ENCODE measurements around the gene BTC. TPM values are rescaled to one million over a fixed set of nuclear protein-coding genes. Genes with fewer than 3 reads are reported as not detected.
A peak's percentile ranks its signal among the peaks of the same experiment; 100 is the strongest.

BTC gene
- total RNA-seq, 1 experiment from 2014 or later: 12.8 TPM

DNA sequence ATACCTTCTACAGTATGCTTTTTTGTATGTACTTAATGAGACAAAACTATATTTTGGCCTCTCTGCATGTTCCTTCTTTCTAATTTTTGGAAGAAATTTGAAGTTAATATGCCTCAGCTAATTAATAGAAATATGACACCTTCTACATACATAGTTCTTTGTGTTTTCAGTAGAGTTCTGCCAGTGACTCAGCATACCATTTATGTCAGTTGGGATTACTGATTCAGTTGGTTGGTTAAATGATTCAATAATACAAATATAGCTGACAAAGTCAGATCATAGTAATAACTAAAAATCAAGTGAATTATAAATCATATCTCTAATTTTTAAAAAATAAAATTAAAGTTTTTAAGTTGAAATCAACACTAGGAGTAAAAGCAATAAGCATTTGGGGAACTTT is 16.8 kb downstream of the BTC start:
- peak overlapping the region; percentile 14; the same call in 1 of the 2 replicates for H3K4me2 ChIP-seq (ENCODE audit: low read length)
- POLR2A ChIA-PET (ENCODE audit: unreplicated experiment): no interaction called here
- intact Hi-C loops (cut with micrococcal nuclease): no loop called here
- TF ChIP-seq EZH2phosphoT487 (IDR thresholded peaks at IDR 0.05; ENCODE audit: borderline replicate concordance, low read length): no peak
- TF ChIP-seq, protein P1, sequence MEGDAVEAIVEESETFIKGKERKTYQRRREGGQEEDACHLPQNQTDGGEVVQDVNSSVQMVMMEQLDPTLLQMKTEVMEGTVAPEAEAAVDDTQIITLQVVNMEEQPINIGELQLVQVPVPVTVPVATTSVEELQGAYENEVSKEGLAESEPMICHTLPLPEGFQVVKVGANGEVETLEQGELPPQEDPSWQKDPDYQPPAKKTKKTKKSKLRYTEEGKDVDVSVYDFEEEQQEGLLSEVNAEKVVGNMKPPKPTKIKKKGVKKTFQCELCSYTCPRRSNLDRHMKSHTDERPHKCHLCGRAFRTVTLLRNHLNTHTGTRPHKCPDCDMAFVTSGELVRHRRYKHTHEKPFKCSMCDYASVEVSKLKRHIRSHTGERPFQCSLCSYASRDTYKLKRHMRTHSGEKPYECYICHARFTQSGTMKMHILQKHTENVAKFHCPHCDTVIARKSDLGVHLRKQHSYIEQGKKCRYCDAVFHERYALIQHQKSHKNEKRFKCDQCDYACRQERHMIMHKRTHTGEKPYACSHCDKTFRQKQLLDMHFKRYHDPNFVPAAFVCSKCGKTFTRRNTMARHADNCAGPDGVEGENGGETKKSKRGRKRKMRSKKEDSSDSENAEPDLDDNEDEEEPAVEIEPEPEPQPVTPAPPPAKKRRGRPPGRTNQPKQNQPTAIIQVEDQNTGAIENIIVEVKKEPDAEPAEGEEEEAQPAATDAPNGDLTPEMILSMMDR (conservative IDR thresholded peaks at IDR 0.05; ENCODE audit: low read depth, low read length): no peak
- TF ChIP-seq EZH2 (IDR thresholded peaks at IDR 0.05; ENCODE audit: low read length, unreplicated experiment): no peak
- no peak overlapping the region for H3K9ac ChIP-seq (ENCODE audit: low read length)
- H3K4me1 ChIP-seq (ENCODE audit: insufficient read depth, low read length): peaks cover 13% of the 10 kb centered on the region
- ATAC-seq: no peak
- peak; percentile 33 for DNase-seq
- H3K79me2 ChIP-seq (ENCODE audit: low read length): no peaks in the 10 kb centered on the region
- H3K36me3 ChIP-seq (ENCODE audit: low read depth, low read length): no peaks in the 10 kb centered on the region
- no peak overlapping the region for H3K27ac ChIP-seq (ENCODE audit: low read length)
- no peaks in the 10 kb centered on the region for H3K9me2 ChIP-seq (replicated peaks; ENCODE audit: low read length)
- H2AFZ ChIP-seq (ENCODE audit: low read length): no peak overlapping the region
- no peaks in the 10 kb centered on the region for H3F3A ChIP-seq (ENCODE audit: low read length, unreplicated experiment)
- H3K4me3 ChIP-seq (ENCODE audit: low read length): no peak overlapping the region
- no peaks in the 10 kb centered on the region for H3K9me3 ChIP-seq (ENCODE audit: low read length)
- no peaks in the 10 kb centered on the region for H4K20me1 ChIP-seq (ENCODE audit: low read length)
- CTCF ChIA-PET: no interaction called here
- no TSS peak for BruUV-seq (replicated peaks)
- no peaks in the 10 kb centered on the region for H3K27me3 ChIP-seq (ENCODE audit: low read length)

DNA sequence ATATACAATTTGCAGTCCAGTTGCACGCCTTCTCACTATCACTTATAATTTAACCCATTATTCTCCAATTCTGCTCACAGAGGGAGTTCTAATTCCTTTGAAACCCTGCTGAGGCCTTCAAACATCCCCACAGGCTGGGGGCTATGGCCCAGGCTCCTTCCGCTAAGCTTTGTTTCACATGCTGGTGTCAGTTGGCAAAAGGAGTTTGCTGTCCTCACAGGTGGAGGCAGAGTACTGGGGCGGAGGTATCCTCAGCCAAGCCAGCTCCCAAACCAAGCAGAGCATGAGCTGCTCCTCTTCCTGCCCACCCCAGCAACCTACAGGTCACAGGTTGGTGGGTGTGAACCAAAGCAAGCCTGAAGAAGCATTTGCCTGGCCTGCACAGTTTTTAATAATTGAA is 21.5 kb downstream of the BTC start:
- no peaks in the 10 kb centered on the region for H3K79me2 ChIP-seq (ENCODE audit: low read length)
- H3K4me1 ChIP-seq (ENCODE audit: insufficient read depth, low read length): peaks cover 32% of the 10 kb centered on the region
- intact Hi-C loops (cut with micrococcal nuclease): no loop called here
- H3F3A ChIP-seq (ENCODE audit: low read length, unreplicated experiment): peaks cover 10% of the 10 kb centered on the region
- no peaks in the 10 kb centered on the region for H3K27me3 ChIP-seq (ENCODE audit: low read length)
- H3K9me2 ChIP-seq (replicated peaks; ENCODE audit: low read length): no peaks in the 10 kb centered on the region
- H4K20me1 ChIP-seq (ENCODE audit: low read length): no peaks in the 10 kb centered on the region
- DNase-seq: no peak
- H3K36me3 ChIP-seq (ENCODE audit: low read depth, low read length): no peaks in the 10 kb centered on the region
- TF ChIP-seq, protein P1 (conservative IDR thresholded peaks at IDR 0.05; ENCODE audit: low read depth, low read length): no peak
- TF ChIP-seq EZH2 (IDR thresholded peaks at IDR 0.05; ENCODE audit: low read length, unreplicated experiment): no peak
- no peak for TF ChIP-seq EZH2phosphoT487 (IDR thresholded peaks at IDR 0.05; ENCODE audit: borderline replicate concordance, low read length)
- no peak overlapping the region for H2AFZ ChIP-seq (ENCODE audit: low read length)
- ATAC-seq: no peak
- H3K4me2 ChIP-seq (ENCODE audit: low read length): no peak overlapping the region
- ChIA-PET POLR2A (ENCODE audit: unreplicated experiment) (no interaction called here), CTCF (no interaction called here)
- no peaks in the 10 kb centered on the region for H3K9me3 ChIP-seq (ENCODE audit: low read length)
- H3K9ac ChIP-seq (ENCODE audit: low read length): no peak overlapping the region
- no peak overlapping the region for H3K4me3 ChIP-seq (ENCODE audit: low read length)
- no peak overlapping the region for H3K27ac ChIP-seq (ENCODE audit: low read length)
- no TSS peak for BruUV-seq (replicated peaks)

DNA sequence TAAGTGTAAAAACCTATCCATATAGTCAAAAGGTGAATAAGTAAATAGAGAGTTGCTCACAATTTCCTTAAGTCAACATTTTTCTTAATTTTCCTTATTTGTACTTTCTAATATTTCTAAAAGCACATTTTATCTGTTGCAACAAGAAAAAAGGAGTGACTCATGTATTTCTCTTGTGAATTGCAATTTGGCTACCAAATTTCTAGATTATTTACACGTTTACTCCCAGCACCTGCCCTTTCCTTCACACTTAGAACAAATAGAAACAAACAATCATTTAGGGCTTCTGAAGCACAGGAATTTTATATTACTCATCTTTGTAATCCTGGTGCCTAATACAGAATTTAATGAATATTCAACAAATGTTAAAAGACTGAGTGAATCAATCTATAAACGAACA is 22.2 kb downstream of the BTC start:
- Histone ChIP-seq H3K36me3 (ENCODE audit: low read depth, low read length) (no peaks in the 10 kb centered on the region), H3F3A (ENCODE audit: low read length, unreplicated experiment) (peaks cover 10% of the 10 kb centered on the region), H3K4me3 (ENCODE audit: low read length) (no peak overlapping the region), H4K20me1 (ENCODE audit: low read length) (no peaks in the 10 kb centered on the region), H3K79me2 (ENCODE audit: low read length) (no peaks in the 10 kb centered on the region), H2AFZ (ENCODE audit: low read length) (no peak overlapping the region), H3K9ac (ENCODE audit: low read length) (no peak overlapping the region), H3K27ac (ENCODE audit: low read length) (no peak overlapping the region), H3K9me2 (replicated peaks; ENCODE audit: low read length) (no peaks in the 10 kb centered on the region), H3K9me3 (ENCODE audit: low read length) (no peaks in the 10 kb centered on the region), H3K4me1 (ENCODE audit: insufficient read depth, low read length) (peaks cover 26% of the 10 kb centered on the region), H3K27me3 (ENCODE audit: low read length) (no peaks in the 10 kb centered on the region), H3K4me2 (ENCODE audit: low read length) (no peak overlapping the region)
- ATAC-seq (no peak), DNase-seq (no peak)
- BruUV-seq (replicated peaks): no TSS peak
- no peak for TF ChIP-seq EZH2 (IDR thresholded peaks at IDR 0.05; ENCODE audit: low read length, unreplicated experiment)
- TF ChIP-seq, protein P1 (conservative IDR thresholded peaks at IDR 0.05; ENCODE audit: low read depth, low read length): no peak
- TF ChIP-seq EZH2phosphoT487 (IDR thresholded peaks at IDR 0.05; ENCODE audit: borderline replicate concordance, low read length): no peak
- intact Hi-C loops (cut with micrococcal nuclease): no loop called here
- POLR2A ChIA-PET (ENCODE audit: unreplicated experiment): no interaction called here
- CTCF ChIA-PET: no interaction called here

All from PC-3 (cell line).